ENCODE data around the gene PPP1R26.
"Not testable (repeated sequence)": the region's sequence is repeated elsewhere in the genome, so short reads cannot be mapped to it uniquely, and the experiment has no call there.

The PPP1R26 gene

DNA sequence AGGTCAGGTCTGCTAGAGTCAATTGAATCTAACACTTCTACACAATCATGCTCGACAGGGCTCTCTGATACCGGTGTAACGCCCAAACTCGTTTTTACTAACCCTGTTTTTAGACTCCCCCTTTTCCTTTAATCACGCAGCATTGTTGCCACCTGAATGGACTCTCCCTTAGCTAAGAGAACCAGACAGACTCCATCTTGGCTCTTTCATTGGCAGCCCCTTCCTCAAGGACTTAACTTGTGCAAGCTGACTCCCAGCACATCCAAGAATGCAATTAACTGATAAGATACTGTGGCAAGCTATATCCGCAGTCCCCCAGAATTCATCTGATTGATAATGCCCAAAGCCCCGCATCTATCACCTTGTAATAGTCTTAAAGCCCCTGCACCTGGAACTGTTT, 40.1 kb upstream of the PPP1R26 start:
- H3K4me1 ChIP-seq (ENCODE audit: control insufficient read depth in 1 of 2, insufficient read depth in 2 of 2, low read length in 2 of 2); H3K27me3 ChIP-seq (ENCODE audit: insufficient read depth, low read length): not testable (repeated sequence)
- WGBS (ENCODE audit: extremely low coverage, insufficient coverage, insufficient read length) = no CpG with 5 or more reads among the region's 7 CpGs

DNA sequence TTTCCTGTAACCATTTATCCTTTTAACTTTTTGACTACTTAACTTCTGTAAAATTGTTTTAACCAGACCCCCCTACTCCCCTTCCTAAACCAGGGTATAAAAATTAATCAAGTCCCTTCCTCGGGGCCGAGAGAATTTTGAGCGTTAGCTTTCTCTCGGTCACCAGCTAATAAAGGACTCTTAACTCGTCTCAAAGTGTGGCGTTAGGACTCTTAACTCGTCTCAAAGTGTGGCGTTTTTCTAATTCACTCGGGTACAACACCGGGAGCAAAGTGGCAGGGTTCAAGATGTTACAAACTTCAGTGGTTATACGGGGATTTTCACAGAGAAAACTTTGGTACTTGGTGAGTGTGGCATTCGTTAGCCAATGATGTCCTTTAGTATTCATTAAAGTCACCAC, 39.7 kb upstream of the PPP1R26 start:
- Histone ChIP-seq H4K8ac (ENCODE audit: low read depth, low read length) (no peak overlapping the region), H3K27ac (ENCODE audit: low read depth, low read length) (no peak overlapping the region), H2AFZ (ENCODE audit: insufficient read depth, low read length, poor library complexity) (no peak overlapping the region), H3K4ac (ENCODE audit: low read depth, low read length) (no peak overlapping the region), H3K9ac (ENCODE audit: low read length) (no peak overlapping the region), H2AK5ac (ENCODE audit: low read length) (no peak overlapping the region), H4K91ac (ENCODE audit: low read depth, low read length) (no peak overlapping the region), H3K9me3 (ENCODE audit: insufficient read depth, low read depth, low read length) (no peaks in the 10 kb centered on the region), H3K79me2 (ENCODE audit: control insufficient read depth, insufficient read depth, low read length, poor library complexity) (no peaks in the 10 kb centered on the region), H3K36me3 (ENCODE audit: control insufficient read depth in 1 of 2, insufficient read depth in 2 of 2, low read length in 2 of 2) (no peaks in the 10 kb centered on the region), H4K12ac (ENCODE audit: low read depth, low read length) (no peak overlapping the region), H3K27me3 (ENCODE audit: insufficient read depth, low read length) (no peaks in the 10 kb centered on the region), H3K4me1 (ENCODE audit: control insufficient read depth in 1 of 2, insufficient read depth in 2 of 2, low read length in 2 of 2) (peaks cover 3 to 10% of the 10 kb centered on the region in 2 experiments), H3K18ac (ENCODE audit: low read length) (no peak overlapping the region), H3K14ac (ENCODE audit: low read length) (no peak overlapping the region), H3K79me1 (ENCODE audit: low read length) (no peaks in the 10 kb centered on the region), H3K23ac (ENCODE audit: low read length) (no peak overlapping the region), H2BK120ac (ENCODE audit: insufficient read depth, low read length, poor library complexity) (no peak overlapping the region), H2BK5ac (ENCODE audit: low read depth, low read length, poor library complexity) (no peak overlapping the region), H2BK12ac (ENCODE audit: low read length) (no peak overlapping the region), H3K4me2 (ENCODE audit: low read length) (no peak overlapping the region), H3K4me3 (ENCODE audit: low read depth, low read length) (no peak overlapping the region)
- DNase-seq = no peak
- no CpG with 5 or more reads among the region's 12 CpGs for WGBS (ENCODE audit: extremely low coverage, insufficient coverage, insufficient read length)

More for the DNA sequence above, 40.1 kb upstream of the PPP1R26 start:
- not testable (repeated sequence) for H2BK120ac ChIP-seq (ENCODE audit: insufficient read depth, low read length, poor library complexity); H3K9ac ChIP-seq (ENCODE audit: low read length); H2AFZ ChIP-seq (ENCODE audit: insufficient read depth, low read length, poor library complexity); H4K91ac ChIP-seq (ENCODE audit: low read depth, low read length); DNase-seq; H3K4me2 ChIP-seq (ENCODE audit: low read length); H2AK5ac ChIP-seq (ENCODE audit: low read length); H3K9me3 ChIP-seq (ENCODE audit: insufficient read depth, low read depth, low read length); H3K18ac ChIP-seq (ENCODE audit: low read length); H3K23ac ChIP-seq (ENCODE audit: low read length); H3K36me3 ChIP-seq (ENCODE audit: control insufficient read depth in 1 of 2, insufficient read depth in 2 of 2, low read length in 2 of 2); H3K14ac ChIP-seq (ENCODE audit: low read length); H2BK5ac ChIP-seq (ENCODE audit: low read depth, low read length, poor library complexity); H4K8ac ChIP-seq (ENCODE audit: low read depth, low read length); H3K79me2 ChIP-seq (ENCODE audit: control insufficient read depth, insufficient read depth, low read length, poor library complexity); H3K27ac ChIP-seq (ENCODE audit: low read depth, low read length); H3K4ac ChIP-seq (ENCODE audit: low read depth, low read length); H3K79me1 ChIP-seq (ENCODE audit: low read length); H2BK12ac ChIP-seq (ENCODE audit: low read length); H3K4me3 ChIP-seq (ENCODE audit: low read depth, low read length); H4K12ac ChIP-seq (ENCODE audit: low read depth, low read length)

DNA sequence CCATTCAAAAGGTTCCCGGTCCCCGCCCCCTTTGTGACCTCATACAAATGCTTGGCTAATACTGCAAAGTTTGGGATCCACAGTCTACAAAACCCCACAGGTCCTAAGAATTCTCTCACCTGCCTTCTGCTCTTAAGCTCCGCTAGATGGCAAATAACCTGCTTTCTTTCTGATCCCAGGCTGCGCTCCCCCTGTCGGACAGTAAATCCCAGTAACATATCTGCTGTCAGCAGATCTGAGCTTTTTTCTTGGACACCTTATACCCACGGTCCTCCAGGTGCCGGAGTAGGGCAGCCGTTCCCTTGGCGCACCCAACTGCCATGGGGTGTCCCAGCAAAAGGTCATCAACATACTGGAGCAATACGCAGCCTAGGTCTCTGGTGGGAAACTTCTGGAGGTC, 39.0 kb upstream of the PPP1R26 start:
- no peaks in the 10 kb centered on the region for H3K79me2 ChIP-seq (ENCODE audit: control insufficient read depth, insufficient read depth, low read length, poor library complexity)
- no peak for DNase-seq
- H3K4me1 ChIP-seq (ENCODE audit: control insufficient read depth in 1 of 2, insufficient read depth in 2 of 2, low read length in 2 of 2) = peaks cover 3 to 10% of the 10 kb centered on the region in 2 experiments
- H4K8ac ChIP-seq (ENCODE audit: low read depth, low read length) = no peak overlapping the region
- no peak overlapping the region for H3K4ac ChIP-seq (ENCODE audit: low read depth, low read length)
- no peak overlapping the region for H4K12ac ChIP-seq (ENCODE audit: low read depth, low read length)
- H2BK12ac ChIP-seq (ENCODE audit: low read length) = no peak overlapping the region
- no peak overlapping the region for H3K4me3 ChIP-seq (ENCODE audit: low read depth, low read length)
- no peak overlapping the region for H3K4me2 ChIP-seq (ENCODE audit: low read length)
- no peaks in the 10 kb centered on the region for H3K27me3 ChIP-seq (ENCODE audit: insufficient read depth, low read length)
- H2AFZ ChIP-seq (ENCODE audit: insufficient read depth, low read length, poor library complexity) = no peak overlapping the region
- H3K79me1 ChIP-seq (ENCODE audit: low read length) = no peaks in the 10 kb centered on the region
- no peak overlapping the region for H3K18ac ChIP-seq (ENCODE audit: low read length)
- no peak overlapping the region for H3K14ac ChIP-seq (ENCODE audit: low read length)
- WGBS (ENCODE audit: extremely low coverage, insufficient coverage, insufficient read length) = no CpG with 5 or more reads among the region's 10 CpGs
- no peak overlapping the region for H2AK5ac ChIP-seq (ENCODE audit: low read length)
- H2BK120ac ChIP-seq (ENCODE audit: insufficient read depth, low read length, poor library complexity) = no peak overlapping the region
- H3K36me3 ChIP-seq (ENCODE audit: control insufficient read depth in 1 of 2, insufficient read depth in 2 of 2, low read length in 2 of 2) = no peaks in the 10 kb centered on the region
- H4K91ac ChIP-seq (ENCODE audit: low read depth, low read length) = no peak overlapping the region
- H3K9me3 ChIP-seq (ENCODE audit: insufficient read depth, low read depth, low read length) = no peaks in the 10 kb centered on the region
- H3K27ac ChIP-seq (ENCODE audit: low read depth, low read length) = no peak overlapping the region
- no peak overlapping the region for H3K23ac ChIP-seq (ENCODE audit: low read length)
- H3K9ac ChIP-seq (ENCODE audit: low read length) = no peak overlapping the region
- no peak overlapping the region for H2BK5ac ChIP-seq (ENCODE audit: low read depth, low read length, poor library complexity)

- H4K8ac ChIP-seq (ENCODE audit: low read depth, low read length); H3K4me2 ChIP-seq (ENCODE audit: low read length); H2BK120ac ChIP-seq (ENCODE audit: insufficient read depth, low read length, poor library complexity); H3K4me3 ChIP-seq (ENCODE audit: low read depth, low read length); H3K27ac ChIP-seq (ENCODE audit: low read depth, low read length); H2BK5ac ChIP-seq (ENCODE audit: low read depth, low read length, poor library complexity); H3K9me3 ChIP-seq (ENCODE audit: insufficient read depth, low read depth, low read length); H3K9ac ChIP-seq (ENCODE audit: low read length); H3K4ac ChIP-seq (ENCODE audit: low read depth, low read length); H4K91ac ChIP-seq (ENCODE audit: low read depth, low read length); H2AK5ac ChIP-seq (ENCODE audit: low read length); H2AFZ ChIP-seq (ENCODE audit: insufficient read depth, low read length, poor library complexity); H4K12ac ChIP-seq (ENCODE audit: low read depth, low read length); DNase-seq; H3K79me1 ChIP-seq (ENCODE audit: low read length); H3K4me1 ChIP-seq (ENCODE audit: control insufficient read depth in 1 of 2, insufficient read depth in 2 of 2, low read length in 2 of 2); H3K79me2 ChIP-seq (ENCODE audit: control insufficient read depth, insufficient read depth, low read length, poor library complexity); H3K27me3 ChIP-seq (ENCODE audit: insufficient read depth, low read length); H3K23ac ChIP-seq (ENCODE audit: low read length); H3K18ac ChIP-seq (ENCODE audit: low read length); H3K36me3 ChIP-seq (ENCODE audit: control insufficient read depth in 1 of 2, insufficient read depth in 2 of 2, low read length in 2 of 2); H3K14ac ChIP-seq (ENCODE audit: low read length); H2BK12ac ChIP-seq (ENCODE audit: low read length): not testable (repeated sequence)
- WGBS (ENCODE audit: extremely low coverage, insufficient coverage, insufficient read length) = no CpG with 5 or more reads among the region's 23 CpGs
Measured at GRCh38 chr9:135441105-135442071, 38.2 kb upstream of the PPP1R26 start.

Measured in trophoblast cell (in vitro differentiated cells and primary cell).